AG09309 (cell line): ENCODE measurements around the gene RIC8A.

ENCODE experiments used
- DNase-seq: peaks from one replicate; pipeline ENCODE4 v3.0.0-alpha.2; 2010; ENCODE audit warnings: low read depth
- H3K4me3 ChIP-seq: 2 replicates; pipeline ENCODE4 v1.5.1; 2011; ENCODE audit warnings: mild to moderate bottlenecking, low read depth, low read length, moderate library complexity; ENCODE audit not compliant: control insufficient read depth
- TF ChIP-seq, protein P1 (sequence below): IDR thresholded peaks from 2 replicates; pipeline ENCODE4 v1.5.1; 2011; ENCODE audit warnings: mild to moderate bottlenecking, low read depth, low read length, inconsistent platforms; ENCODE audit not compliant: insufficient read depth, control insufficient read depth; ENCODE audit errors: missing control alignments

The RIC8A gene

DNA sequence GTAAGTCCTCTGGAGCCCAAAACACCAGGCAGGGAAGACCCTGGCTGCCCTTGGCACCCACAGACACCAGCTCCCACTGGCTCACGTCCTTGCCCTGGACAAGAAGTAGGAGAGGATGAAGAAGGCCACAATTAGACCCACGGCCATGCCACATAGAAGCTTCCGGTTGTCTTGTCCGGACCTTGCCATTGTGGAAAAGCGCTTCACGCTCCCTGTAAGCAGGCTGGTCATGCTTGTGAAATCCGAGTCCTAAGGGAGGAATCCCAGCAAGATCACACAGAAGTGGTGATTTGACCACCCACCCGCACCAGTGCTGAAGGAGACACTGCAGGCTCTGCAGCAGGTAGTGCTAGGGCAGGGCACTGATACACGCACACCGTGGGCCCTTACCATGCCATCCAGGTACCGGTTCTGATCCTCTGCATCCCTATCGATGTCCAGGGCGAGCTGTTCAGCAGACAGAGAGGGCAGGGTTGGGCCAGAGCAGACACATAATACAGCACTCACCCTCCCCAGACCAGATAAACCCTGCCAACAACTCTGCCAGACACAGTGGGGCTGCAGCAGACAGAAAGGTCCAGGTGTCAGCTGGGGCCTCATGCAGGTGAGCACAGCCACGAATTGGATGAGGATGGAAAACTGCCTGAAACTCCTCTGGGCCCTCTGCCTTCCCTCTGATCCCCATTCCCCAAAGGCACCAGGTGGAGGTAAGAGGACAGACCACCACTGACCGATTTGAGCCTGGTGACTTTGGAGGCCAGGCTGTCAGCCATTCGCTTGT is 2.1 kb upstream of the RIC8A start:
- TF ChIP-seq, protein P1, sequence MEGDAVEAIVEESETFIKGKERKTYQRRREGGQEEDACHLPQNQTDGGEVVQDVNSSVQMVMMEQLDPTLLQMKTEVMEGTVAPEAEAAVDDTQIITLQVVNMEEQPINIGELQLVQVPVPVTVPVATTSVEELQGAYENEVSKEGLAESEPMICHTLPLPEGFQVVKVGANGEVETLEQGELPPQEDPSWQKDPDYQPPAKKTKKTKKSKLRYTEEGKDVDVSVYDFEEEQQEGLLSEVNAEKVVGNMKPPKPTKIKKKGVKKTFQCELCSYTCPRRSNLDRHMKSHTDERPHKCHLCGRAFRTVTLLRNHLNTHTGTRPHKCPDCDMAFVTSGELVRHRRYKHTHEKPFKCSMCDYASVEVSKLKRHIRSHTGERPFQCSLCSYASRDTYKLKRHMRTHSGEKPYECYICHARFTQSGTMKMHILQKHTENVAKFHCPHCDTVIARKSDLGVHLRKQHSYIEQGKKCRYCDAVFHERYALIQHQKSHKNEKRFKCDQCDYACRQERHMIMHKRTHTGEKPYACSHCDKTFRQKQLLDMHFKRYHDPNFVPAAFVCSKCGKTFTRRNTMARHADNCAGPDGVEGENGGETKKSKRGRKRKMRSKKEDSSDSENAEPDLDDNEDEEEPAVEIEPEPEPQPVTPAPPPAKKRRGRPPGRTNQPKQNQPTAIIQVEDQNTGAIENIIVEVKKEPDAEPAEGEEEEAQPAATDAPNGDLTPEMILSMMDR = no peak
- DNase-seq = no peak
- peak overlapping the region; percentile 91 for H3K4me3 ChIP-seq

DNA sequence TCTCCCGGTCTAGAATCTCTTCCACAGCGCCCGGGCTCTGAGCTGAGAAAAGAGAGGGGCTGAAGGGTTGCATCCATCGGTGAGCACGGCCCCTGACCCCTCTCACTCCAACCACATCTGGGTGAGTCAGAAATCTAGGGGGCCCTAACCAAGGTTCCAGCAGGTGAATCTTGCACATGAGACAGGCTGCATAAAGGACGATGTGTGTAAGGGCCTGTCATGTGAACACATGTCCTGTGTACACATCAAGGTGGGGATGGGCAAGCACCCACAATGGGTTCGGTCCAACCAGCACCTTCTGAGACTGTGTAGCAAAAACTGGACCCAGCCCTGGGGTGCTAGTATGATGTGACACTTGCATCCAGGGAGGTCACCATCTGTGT is 1.5 kb upstream of the RIC8A start:
- TF ChIP-seq, protein P1 = no peak
- peak overlapping the region; percentile 91 for H3K4me3 ChIP-seq
- no peak for DNase-seq

DNA sequence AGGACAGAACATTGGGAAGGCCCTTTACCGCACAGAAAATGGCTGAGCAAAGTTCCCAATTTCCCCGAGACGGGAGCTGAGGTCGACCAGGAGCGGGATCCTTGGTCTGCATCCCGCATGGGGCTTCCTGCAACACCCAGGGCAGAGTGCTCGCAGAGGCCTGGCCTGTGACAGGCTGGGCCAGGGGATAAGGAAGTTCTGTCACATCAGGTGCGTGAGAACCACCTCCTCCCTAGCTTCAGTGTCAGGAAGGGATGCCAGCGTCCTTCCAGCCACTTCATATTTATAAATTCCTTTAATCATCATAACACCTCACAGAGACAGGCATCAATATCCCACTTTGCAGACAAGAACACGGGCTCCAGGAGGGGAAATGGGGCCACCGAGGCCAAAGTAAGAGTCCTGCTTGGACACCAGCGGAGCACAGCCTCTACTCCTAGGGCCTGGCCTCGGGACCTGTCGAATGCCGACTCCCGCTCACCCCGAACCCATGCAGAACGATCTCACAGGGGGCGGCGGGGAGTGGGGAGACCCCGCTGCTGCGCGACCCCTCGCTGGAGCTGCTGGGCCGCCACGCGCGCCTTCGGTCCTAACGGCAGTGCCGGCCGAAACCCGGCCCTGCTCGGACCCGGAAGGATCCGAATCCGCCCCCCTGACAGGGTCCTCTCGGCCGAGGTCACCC is 841 bp upstream of the RIC8A start:
- TF ChIP-seq, protein P1 = no peak
- DNase-seq = no peak
- peak overlapping the region; percentile 91 for H3K4me3 ChIP-seq

DNA sequence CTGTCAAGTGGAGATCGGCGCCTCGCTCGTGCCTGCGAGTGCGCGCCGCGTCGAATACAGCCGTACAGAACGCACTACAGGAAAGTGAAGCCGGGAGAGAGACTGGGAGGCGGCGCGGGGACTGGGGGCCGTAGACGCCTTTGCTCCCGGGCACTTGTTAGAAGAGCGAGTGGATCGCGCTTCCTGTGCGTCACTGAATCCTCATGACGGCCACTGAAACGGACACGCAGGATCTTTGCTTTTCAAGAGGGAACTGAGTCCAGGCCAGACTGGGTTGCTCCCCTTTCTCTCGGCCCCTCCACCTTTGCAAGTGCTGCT is 314 bp downstream of the RIC8A start:
- no peak for DNase-seq
- TF ChIP-seq, protein P1 = no peak
- peak overlapping the region; percentile 91 for H3K4me3 ChIP-seq

DNA sequence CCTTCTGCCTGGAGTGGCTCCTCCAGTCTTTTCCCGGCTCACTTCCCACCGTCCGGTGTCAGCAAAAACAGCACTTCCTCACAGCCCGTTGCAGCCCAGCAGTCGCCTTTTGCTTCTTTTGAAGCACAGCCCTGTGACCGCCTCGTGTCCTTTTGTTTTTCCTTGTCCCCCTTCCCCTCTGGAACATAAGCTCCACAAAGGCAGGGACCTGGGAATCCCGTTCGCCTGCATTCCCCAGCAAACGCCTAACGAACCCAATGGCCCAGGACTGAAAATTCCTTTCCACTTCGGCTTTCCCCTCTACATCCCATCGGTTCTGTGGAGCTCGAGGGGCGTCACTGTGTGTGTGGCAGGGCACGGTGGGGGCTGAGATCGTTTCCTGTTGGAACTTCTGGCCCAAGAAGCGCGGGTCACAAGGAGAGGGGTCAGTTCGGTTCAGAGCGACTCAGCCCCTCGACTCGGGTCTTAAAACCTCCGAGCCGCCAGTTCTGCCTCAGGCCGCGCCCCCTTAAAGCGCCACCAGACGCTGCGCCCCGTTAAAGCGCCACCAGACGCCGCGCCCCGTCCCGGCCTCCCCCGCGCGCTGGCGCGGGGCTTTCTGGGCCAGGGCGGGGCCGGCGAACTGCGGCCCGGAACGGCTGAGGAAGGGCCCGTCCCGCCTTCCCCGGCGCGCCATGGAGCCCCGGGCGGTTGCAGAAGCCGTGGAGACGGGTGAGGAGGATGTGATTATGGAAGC is 841 bp downstream of the RIC8A start:
- TF ChIP-seq, protein P1 = no peak
- peak overlapping the region; percentile 91 for H3K4me3 ChIP-seq
- no peak for DNase-seq

DNA sequence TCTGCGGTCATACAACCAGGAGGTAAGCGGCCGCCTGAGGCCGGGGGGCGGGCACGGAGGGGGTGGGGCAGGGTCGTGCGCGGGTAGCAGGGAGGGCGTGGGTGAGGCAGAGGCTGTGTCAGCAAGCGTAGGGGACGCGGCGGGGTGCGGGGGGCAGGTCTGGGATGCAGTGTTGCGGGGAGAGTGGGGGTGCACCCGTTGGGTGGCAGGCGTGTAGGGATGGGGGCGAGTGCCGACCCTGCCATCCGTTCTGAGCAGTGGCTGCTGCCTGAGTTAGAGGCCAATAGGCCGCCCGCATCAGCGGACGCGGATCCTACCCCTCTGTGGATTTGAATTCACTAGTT is 1.4 kb downstream of the RIC8A start:
- peak overlapping the region; percentile 91 for H3K4me3 ChIP-seq
- TF ChIP-seq, protein P1 = no peak
- DNase-seq = no peak
